Activated CD4-positive, alpha-beta T cell treated with anti-CD3 and anti-CD28 coated beads, Interleukin-2, Interleukin-4, amounts not matched to agents 100 ng/mL and 50 ng/mL, durations not matched to agents 16 hours and 8 hours (primary cell): ENCODE results near the gene COMMD1.

Experiments
- DNase-seq: peaks from one replicate; pipeline ENCODE4 v3.0.0-alpha.2; 2020; ENCODE audit warnings: low spot score

COMMD1 gene

DNA sequence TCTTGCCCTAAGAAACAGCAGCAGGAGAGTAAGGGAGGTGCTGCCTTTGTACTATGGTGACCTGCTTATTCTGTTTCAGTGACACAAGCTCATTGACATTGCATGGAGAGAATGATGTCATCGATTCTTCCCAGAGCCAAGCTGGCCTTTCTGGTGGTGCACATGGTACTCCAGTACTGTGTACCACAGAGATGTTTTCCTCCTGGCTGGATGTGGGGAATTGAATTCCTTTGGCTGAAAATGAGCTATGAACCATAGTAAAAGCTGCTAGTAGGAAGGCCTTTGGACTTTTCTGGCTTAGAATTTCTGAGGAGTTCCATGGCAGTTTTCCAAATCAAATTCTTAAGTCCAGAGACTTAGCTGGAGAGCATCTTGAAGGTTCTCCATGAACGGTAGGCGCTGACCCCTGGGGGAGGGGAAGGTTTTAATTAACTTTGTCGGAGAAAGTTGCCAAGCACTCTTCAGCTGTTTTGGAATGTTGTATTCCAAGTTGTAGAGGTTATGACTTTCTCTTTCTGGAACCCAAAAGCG lies 273.3 kb downstream of the COMMD1 start:
- DNase-seq = no peak

DNA sequence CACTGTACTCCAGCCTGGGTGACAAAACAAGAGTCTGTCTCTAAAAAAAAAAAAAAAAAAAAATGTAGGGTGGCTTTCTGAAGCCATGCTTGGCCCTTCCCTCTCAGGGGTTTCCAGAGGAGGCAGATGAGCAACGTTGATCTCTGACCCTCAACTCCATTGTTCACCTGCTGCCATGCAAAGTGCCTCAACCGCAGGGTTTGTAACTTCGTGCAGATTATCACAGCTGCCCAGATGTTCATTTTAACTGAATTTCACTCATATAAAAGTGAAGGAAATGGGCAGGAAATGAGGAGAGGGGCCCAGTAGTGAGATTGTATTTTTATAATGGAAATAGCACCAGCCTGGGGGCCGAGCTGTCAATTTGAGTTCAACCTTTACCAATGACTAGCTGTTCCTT lies 275.5 kb downstream of the COMMD1 start:
- no peak for DNase-seq

DNA sequence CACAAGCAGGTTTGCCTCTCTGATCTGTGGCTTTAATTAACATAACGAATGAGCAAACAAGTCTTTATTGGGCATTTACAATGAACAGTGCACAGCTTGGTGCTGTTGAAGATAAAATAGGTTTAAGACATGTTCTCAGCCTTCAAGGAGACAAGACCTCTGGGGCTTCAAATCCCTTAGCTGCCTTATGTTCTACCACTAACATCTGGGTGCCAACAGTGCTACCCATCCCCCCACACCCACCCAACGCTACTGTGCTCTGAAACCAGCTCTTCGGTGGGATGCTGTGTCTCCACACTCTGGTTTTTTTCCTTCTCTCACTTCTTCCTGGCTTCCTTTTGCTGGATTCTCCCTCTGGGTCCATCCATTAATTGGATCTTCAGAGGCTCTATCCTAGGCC lies 276.4 kb downstream of the COMMD1 start:
- DNase-seq = no peak

DNA sequence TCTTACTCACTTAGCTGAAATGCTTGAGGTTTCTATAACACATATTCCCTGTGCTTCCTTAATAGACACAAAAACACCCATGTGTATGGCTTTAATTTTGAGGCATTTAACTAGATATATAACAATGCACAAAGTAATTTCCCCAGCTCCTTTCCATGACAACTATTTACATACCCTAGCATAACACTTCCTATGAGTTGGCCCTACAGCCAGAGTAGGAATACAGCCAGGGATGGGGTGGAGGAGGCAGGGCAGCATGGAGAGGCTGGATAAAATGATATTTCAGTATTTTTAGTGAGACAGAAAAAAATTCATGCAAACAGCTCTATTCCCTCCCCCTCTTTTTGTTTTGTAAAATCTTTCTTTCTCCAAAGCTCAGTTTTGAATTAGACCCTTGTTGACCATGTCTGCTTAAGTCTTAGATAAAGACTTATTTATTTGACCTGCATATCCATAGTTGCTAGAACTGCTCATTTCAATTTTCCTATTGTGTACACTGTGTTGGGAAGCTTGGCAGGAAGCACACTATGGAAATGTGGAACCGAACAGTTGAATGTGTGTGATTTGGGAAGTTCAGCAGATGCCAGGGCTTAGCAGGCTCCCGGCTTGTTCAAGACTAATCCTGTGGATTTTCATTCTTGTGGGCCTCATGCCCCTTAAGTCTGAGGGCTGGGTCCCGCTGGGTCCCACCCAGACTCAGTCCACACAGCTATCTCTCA lies 279.2 kb downstream of the COMMD1 start:
- DNase-seq = no peak
